ELF-1 (cell line): Measurements from ENCODE around the gene PHF13.
A peak's percentile ranks its signal among the peaks of the same experiment; 100 is the strongest.
"Not testable (repeated sequence)": the region's sequence is repeated elsewhere in the genome, so short reads cannot be mapped to it uniquely, and the experiment has no call there.

ENCODE experiments used
- DNase-seq: peaks from one replicate; pipeline ENCODE4 v3.0.0-alpha.2; 2016; ENCODE audit warnings: low read depth, low spot score

The PHF13 gene

GRCh38 chr1:6628971-6629479 lies 15.5 kb downstream of the PHF13 start:
- no peak for DNase-seq

DNA sequence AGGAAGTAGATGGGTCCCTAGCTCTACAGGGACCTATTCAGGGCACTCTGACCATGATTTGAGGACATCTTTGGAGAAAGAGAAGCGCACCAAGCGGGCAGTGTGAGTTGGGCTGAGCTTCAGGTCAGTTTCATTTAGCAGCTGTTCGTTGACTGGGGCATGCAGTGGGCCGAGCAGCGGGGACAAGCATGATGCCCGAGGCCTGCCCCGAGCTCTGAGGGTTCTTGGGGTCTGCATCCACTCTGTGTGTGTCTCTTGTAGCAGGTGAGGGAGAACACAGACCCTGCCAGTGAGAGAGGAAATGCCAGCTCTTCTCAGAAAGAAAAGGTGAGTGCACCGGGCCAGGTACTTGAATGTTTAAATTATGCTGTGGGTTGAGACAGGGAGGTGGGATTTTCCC lies 16.5 kb downstream of the PHF13 start:
- DNase-seq: no peak

- no peak for DNase-seq
Observed at GRCh38 chr1:6631058-6631457, 17.5 kb downstream of the PHF13 start.

- DNase-seq: no peak
Observed at GRCh38 chr1:6632588-6633514, 19.3 kb downstream of the PHF13 start.

GRCh38 chr1:6634371-6635052 lies 21.0 kb downstream of the PHF13 start:
- peak; percentile 61 for DNase-seq

- no peak for DNase-seq
Observed at GRCh38 chr1:6635161-6635909, 21.8 kb downstream of the PHF13 start.

GRCh38 chr1:6635910-6636760 lies 22.6 kb downstream of the PHF13 start:
- DNase-seq: no peak

DNA sequence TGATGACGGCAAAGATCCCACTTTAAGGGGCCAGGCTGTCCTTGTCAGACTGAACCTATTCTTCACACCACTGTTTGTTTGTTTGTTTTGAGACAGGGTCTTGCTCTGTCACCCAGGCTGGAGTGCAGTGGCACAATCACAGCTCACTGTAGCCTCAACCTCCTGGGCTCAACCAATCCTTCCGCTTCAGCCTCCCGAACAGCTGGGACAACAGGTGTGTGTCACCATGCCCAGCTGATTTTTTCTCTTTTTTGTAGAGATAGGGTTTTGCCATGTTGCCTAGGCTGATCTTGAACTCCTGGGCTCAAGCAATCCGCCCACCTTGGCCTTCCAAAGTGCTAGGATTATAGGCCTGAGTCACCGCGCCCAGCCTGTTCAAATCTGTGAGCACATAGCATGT lies 23.2 kb downstream of the PHF13 start:
- DNase-seq: not testable (repeated sequence)

GRCh38 chr1:6637770-6638169 lies 24.2 kb downstream of the PHF13 start:
- DNase-seq: no peak

DNA sequence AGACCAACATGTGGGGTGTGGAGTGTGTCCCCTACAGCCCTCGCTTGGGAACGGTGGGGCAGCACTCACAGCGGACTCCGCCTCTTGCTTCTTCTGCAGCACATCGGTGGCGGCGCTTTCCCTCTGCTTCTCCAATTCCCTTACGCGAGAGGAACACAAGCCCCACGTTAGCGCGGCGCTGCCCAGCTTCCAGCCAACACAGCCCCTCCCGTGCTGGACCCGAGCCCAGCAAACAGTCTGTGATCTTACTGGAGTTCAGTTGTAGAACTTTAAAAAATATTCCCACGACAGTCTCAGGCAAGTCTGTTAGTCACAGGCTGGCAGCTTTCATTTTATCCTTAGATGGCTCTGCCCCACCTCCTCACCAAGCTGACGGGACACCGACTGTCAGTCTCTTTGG lies 24.7 kb downstream of the PHF13 start:
- DNase-seq: no peak

- DNase-seq: not testable (repeated sequence)
Observed at GRCh38 chr1:6640867-6641266, 27.3 kb downstream of the PHF13 start.

DNA sequence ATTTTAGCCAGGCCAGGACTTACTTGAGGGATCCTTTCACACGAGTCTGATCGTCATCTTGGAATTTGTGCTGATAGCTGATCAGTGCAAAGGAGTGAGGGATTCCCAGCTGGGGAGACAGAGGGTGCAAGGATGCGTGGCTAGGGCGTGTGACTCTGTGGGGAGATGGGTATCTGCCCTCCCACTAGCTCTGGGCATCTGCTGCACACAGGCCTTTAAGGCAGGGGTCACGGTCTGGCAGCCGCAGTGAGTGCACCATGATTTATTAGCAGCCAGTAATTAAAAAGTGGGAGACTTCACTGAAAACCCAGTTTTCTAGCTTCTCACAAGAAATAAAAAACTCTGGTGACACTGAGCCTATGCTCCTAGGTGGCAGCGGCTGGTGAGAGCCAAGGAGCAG lies 31.5 kb downstream of the PHF13 start:
- DNase-seq: no peak

DNA sequence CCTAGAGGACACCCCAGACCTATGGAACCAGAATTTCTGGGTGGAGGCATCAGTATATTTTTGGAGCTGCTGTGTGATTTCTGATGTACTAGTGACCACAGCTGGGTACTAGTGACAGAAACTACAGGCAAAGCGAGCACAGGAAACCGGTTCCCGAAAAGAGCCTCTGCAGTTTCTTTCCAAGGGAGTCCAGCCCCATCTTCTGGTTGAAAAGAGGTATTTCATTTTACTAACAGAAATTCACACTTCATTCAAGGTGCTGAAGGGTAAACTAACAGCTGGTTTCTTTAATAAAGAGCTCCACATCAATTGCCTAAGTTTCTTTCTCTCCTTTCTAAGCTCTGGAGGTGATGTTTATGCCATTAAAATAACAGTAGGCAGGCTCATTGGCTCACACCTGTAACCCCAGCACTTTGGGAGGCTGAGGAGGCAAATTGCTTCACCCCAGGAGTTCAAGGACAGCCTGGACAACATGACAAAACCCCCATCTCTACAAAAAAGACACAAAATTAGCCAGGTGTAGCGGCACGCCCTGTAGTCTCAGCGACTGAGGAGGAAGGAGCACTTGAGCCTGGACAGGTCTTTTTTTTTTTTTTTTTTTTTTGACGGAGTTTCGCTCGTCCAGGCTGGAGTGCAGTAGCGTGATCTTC lies 33.1 kb downstream of the PHF13 start:
- peak; percentile 38 for DNase-seq

GRCh38 chr1:6648556-6648955 lies 35.0 kb downstream of the PHF13 start:
- no peak for DNase-seq

- no peak for DNase-seq
Observed at GRCh38 chr1:6651909-6652308, 38.4 kb downstream of the PHF13 start.

DNA sequence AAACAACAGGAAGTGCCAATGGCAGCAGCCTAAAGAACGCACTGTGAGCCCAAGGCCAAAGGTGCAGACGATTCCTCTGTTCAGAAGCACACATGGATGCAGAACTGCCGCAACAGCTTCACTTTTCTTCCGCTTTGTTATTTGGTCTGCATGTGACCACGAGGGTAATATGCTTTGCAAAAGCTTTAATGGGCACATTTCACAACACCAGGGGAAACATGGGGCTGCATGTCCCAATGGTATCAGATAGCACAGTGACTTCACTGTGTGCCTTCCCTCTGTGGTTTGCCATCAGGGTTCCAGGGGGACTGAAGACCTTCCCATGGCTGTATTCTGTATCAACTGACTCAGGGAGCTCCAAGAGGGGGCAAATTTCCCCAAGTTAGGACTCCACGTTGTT lies 39.5 kb downstream of the PHF13 start:
- DNase-seq: no peak

GRCh38 chr1:6653436-6654290 lies 40.1 kb downstream of the PHF13 start:
- peak; percentile 17 for DNase-seq

DNA sequence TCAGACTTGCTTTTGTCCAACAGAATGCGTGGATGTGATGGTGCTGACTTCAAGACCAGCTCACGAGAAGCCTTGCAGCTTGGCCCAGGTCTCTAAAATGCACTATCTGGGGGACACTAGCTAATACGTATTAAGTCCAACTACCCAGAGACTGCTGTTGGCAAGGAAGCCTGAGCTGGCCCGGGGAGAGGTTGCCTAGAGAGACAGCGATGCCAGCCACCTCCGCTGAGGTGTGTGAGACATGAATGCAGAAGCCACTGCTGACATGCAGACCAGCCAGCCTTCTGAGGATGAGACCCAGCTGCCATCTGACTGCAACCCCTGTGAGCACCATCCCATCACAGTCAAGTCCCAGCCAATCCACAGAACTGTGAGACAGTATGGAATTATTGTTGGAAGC lies 43.6 kb downstream of the PHF13 start:
- no peak for DNase-seq

DNA sequence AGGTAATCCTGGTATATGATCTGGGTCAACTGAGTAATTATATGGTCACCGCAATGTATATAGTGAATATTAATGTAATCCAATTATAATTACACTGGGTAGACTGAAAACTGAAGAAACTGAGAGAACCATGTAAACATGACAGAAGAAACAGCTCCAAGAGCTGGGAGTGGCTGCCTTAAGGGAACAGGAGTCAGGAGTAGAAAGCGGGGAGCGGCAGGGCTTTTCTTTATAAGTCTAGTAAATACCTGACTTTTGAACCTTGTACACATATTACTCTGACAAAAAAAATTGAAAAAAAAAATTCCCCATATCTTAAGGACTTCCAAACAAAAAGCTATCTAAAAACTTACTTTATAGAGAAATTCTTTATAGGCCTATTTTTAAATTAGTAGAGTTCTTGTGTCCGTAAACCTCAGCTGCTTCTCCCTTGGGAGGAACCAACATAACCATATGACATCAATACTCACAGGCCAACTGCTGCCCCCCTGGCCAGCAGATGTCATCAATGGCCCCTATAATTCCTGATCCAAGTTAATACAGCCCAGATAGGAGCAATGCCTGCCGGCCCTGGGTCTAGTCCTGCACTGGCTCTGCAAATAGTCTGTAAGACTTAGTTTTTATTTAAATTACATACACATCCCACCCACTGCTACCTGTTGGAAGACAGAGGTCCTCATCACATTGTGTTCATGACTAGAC lies 45.0 kb downstream of the PHF13 start:
- DNase-seq: no peak
